GM12892 (cell line): ENCODE results near the gene ENKD1.

Source experiments
- DNase-seq: peaks from one replicate; pipeline ENCODE4 v3.0.0; 2011; ENCODE audit not compliant: insufficient read length
- FAIRE-seq: peaks from 2 replicates; lab custom pipeline; 2011; peaks lifted over from hg19 to GRCh38; lab: Jason Lieb, UNC
- POLR2A ChIP-seq: IDR thresholded peaks from 2 replicates; pipeline ENCODE4 v1.6.1; 2011; ENCODE audit warnings: low read depth, low read length, control low read depth
- POLR2AphosphoS5 ChIP-seq: IDR thresholded peaks from 2 replicates; pipeline ENCODE4 v1.6.1; 2011; ENCODE audit warnings: low read depth, low read length, control low read depth
- TAF1 ChIP-seq: IDR thresholded peaks from 2 replicates; pipeline ENCODE4 v1.6.1; 2011; ENCODE audit warnings: low read depth, mild to moderate bottlenecking, control low read depth, low read length, borderline replicate concordance

ENKD1 gene

GRCh38 chr16:67659675-67660563, 6.6 kb downstream of the ENKD1 start, which contains the start of gene ACD:
Gene ACD, minus strand, starts transcription at chr16:67660260. Its CDS starts 40 bp downstream, at chr16:67660220.
- peak; percentile 100 for DNase-seq
- no peak for FAIRE-seq

GRCh38 chr16:67658849-67659674, 7.5 kb downstream of the ENKD1 start:
- FAIRE-seq = no peak
- no peak for DNase-seq
- TF ChIP-seq POLR2AphosphoS5 = no peak
- no peak for TF ChIP-seq TAF1
- no peak for TF ChIP-seq POLR2A

More at GRCh38 chr16:67659675-67660563, 6.6 kb downstream of the ENKD1 start, which contains the start of gene ACD:
- peak; percentile 28; the same call in 1 of the 2 replicates for TF ChIP-seq TAF1
- TF ChIP-seq POLR2AphosphoS5 = no peak; the same call in 1 of the 2 replicates
- peak; percentile 75 for TF ChIP-seq POLR2A

DNA sequence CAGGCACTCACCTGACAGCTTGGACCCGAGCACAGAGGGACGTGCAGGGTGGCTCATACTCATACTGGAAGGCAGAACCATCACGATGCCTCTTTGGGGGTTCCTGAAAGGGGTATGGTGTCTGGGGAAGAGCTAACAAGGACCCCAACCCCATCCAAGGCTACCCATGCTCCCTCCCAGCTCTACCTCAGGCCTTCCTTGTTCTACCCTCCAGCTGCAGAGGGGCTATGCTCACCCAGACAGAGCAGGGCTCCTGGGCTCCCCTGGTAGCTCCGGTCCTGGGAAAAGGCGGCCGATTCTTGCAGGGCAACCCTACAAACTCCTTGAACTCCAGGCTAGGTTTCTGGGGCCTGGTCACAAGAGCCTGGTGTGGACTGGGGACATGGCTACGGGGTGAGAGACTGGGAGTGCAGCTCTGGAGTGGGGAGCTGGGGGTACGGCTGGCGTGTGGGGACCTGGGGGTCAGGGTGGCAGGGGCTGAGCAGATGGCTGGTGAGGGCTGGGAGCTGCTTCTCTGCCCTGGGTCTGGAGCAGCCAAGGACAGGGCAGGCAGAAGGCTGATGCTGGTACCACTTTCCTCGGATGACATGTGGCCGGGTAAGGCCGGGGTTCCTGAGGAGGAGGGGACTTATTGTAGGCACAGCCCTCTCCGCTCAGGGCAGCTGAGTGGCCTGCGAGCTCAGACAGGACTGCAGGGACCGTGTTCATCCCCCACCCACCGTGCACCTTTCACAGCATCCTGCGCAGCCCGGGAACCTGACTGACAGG, 8.6 kb downstream of the ENKD1 start:
- no peak for DNase-seq
- TF ChIP-seq POLR2AphosphoS5 (no peak; the same call in 1 of the 2 replicates), POLR2A (no peak; the same call in 1 of the 2 replicates), TAF1 (no peak)
- FAIRE-seq = no peak

- FAIRE-seq = no peak
- no peak; the same call in 1 of the 2 replicates for TF ChIP-seq POLR2A
- no peak for TF ChIP-seq POLR2AphosphoS5
- TF ChIP-seq TAF1 = no peak
- no peak for DNase-seq
Measured at GRCh38 chr16:67657017-67657608, 9.4 kb downstream of the ENKD1 start.

DNA sequence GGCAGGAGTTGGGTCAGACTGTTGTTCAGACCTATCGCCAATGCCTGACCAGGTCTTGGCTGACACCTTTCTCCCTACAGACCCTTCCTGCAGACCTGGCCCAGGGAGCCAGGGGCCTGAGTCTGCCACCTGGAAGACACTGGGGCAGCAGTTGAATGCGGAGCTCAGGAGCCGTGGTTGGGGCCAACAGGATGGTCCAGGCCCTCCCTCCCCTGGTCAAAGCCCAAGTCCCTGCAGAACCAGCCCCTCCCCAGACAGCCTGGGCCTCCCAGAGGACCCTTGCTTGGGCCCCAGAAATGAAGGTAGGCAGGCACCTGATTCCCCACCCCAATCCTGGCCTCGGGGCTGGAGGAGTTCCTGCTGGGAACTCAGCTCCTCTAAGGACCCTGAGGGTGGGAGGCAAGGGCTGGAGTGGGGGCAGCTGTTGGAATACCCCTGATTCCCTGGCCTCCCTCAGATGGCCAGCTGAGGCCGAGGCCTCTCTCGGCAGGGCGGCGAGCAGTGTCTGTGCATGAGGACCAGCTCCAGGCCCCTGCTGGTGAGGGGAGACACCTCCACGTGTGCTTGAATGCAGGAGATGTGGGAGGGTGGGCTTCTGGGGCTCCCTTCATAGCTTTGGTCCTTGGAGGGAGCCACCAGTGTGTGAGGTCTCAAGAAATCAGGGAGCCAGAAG, 10.1 kb downstream of the ENKD1 start:
- 0 out of 2 replicates have a peak, but pooled peaks have one; percentile 38 for TF ChIP-seq POLR2A
- no peak for TF ChIP-seq TAF1
- no peak for TF ChIP-seq POLR2AphosphoS5
- FAIRE-seq (no peak), DNase-seq (no peak)

GRCh38 chr16:67655363-67655762, 11.2 kb downstream of the ENKD1 start:
- DNase-seq = no peak
- TF ChIP-seq TAF1 (no peak), POLR2A (no peak), POLR2AphosphoS5 (no peak)
- FAIRE-seq = no peak

GRCh38 chr16:67654403-67654911, 12.1 kb downstream of the ENKD1 start:
- TF ChIP-seq TAF1 = no peak
- TF ChIP-seq POLR2AphosphoS5 = no peak
- no peak for TF ChIP-seq POLR2A
- no peak for DNase-seq
- FAIRE-seq = no peak

DNA sequence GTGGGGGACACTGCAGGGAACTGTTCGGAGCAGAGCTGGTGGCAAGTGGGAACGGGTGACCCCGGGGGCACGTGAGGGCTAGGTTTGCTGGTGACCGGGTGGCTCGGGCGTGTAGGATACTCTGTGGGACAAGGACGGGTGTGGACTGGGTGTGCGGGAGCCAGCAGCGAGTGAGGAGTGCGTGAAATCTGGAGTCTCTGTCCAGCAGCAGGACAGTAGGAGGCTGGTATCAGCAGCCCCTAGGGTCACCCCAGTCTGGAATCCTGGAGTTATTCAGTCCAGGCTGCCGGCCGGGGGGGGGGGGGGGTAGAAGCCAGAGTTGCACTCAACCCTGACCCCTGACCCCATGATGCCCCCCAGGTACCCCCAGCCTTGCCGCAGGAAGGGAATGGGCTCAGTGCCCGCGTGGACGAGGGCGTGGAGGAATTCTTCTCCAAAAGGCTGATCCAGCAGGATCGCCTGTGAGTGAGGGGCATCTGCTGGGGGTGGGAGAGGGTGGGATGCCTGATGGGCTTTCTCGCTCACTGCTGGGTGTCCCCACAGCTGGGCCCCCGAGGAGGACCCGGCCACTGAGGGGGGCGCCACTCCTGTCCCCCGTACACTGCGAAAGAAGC, 12.7 kb downstream of the ENKD1 start:
- no peak for FAIRE-seq
- no peak for DNase-seq
- no peak for TF ChIP-seq POLR2AphosphoS5
- no peak for TF ChIP-seq POLR2A
- no peak for TF ChIP-seq TAF1

GRCh38 chr16:67653128-67653788, 13.3 kb downstream of the ENKD1 start:
- no peak for TF ChIP-seq POLR2AphosphoS5
- TF ChIP-seq TAF1 = no peak
- no peak for TF ChIP-seq POLR2A
- FAIRE-seq = no peak
- no peak for DNase-seq
